Neural progenitor cell (in vitro differentiated cells): ENCODE data around the gene CRACR2B. TPM values are rescaled to one million over a fixed set of nuclear protein-coding genes. Genes with fewer than 3 reads are reported as not detected.

Experiments used
- DNase-seq: peaks from one replicate; pipeline ENCODE4 v3.0.0-alpha.2; 2016; ENCODE audit warnings: low spot score
- H2AFZ ChIP-seq: fragments of 200-600 bp; sonication (generic); replicated peaks from 2 replicates; pipeline ENCODE4 v1.6.1; 2016; ENCODE audit warnings: antibody characterized with exemption
- H3F3A ChIP-seq: fragments of 200-600 bp; sonication (generic); 2 replicates; pipeline ENCODE4 v1.6.1; 2016; ENCODE audit warnings: antibody characterized with exemption, low read depth
- H3K27ac ChIP-seq: fragments of 200-600 bp; sonication (generic); 2 replicates; pipeline ENCODE4 v1.5.1; 2016; ENCODE audit warnings: mild to moderate bottlenecking
- H3K27me3 ChIP-seq: fragments of 200-600 bp; sonication (generic); 2 replicates; pipeline ENCODE4 v1.6.1; 2016; ENCODE audit warnings: mild to moderate bottlenecking, moderate library complexity
- H3K36me3 ChIP-seq: fragments of 200-600 bp; sonication (generic); 2 replicates; pipeline ENCODE4 v1.5.1; 2016
- H3K4me1 ChIP-seq: fragments of 200-600 bp; sonication (generic); 2 replicates; pipeline ENCODE4 v1.6.1; 2016; ENCODE audit warnings: mixed run types
- H3K4me2 ChIP-seq: fragments of 200-600 bp; sonication (generic); 2 replicates; pipeline ENCODE4 v1.6.1; 2016
- H3K4me3 ChIP-seq: fragments of 200-600 bp; sonication (generic); 2 replicates; pipeline ENCODE4 v1.5.1; 2016
- H3K79me2 ChIP-seq: fragments of 200-600 bp; sonication (generic); 2 replicates; pipeline ENCODE4 v1.6.1; 2016; ENCODE audit warnings: low read depth
- H3K9ac ChIP-seq: fragments of 200-600 bp; sonication (generic); 2 replicates; pipeline ENCODE4 v1.6.1; 2016
- H3K9me3 ChIP-seq: fragments of 200-600 bp; sonication (generic); 2 replicates; pipeline ENCODE4 v1.5.1; 2016; ENCODE audit warnings: low read depth
- H4K20me1 ChIP-seq: fragments of 200-600 bp; sonication (generic); 2 replicates; pipeline ENCODE4 v1.6.1; 2016; ENCODE audit warnings: low read depth
- H3K27ac Mint-ChIP-seq: 3 replicates; pipeline ENCODE4 v1.8.0; 2021; ENCODE audit warnings: mixed read lengths
- H3K27me3 Mint-ChIP-seq: 2 replicates; pipeline ENCODE4 v1.8.0; 2022; ENCODE audit warnings: low read depth, mild to moderate bottlenecking, inconsistent platforms, moderate library complexity, mixed read lengths; ENCODE audit not compliant: insufficient read depth
- H3K36me3 Mint-ChIP-seq: 3 replicates; pipeline ENCODE4 v1.8.0; 2021; ENCODE audit warnings: mixed read lengths
- H3K4me1 Mint-ChIP-seq: 3 replicates; pipeline ENCODE4 v1.8.0; 2021; ENCODE audit warnings: mixed read lengths
- H3K4me3 Mint-ChIP-seq: 3 replicates; pipeline ENCODE4 v1.8.0; 2021; ENCODE audit warnings: mild to moderate bottlenecking, moderate library complexity, mixed read lengths
- H3K9me3 Mint-ChIP-seq: 3 replicates; pipeline ENCODE4 v1.8.0; 2020; ENCODE audit warnings: mixed read lengths
- EZH2 ChIP-seq: fragments of 200-600 bp; sonication (generic); IDR thresholded peaks from 2 replicates; pipeline ENCODE4 v1.6.1; 2017; ENCODE audit warnings: antibody characterized with exemption, mild to moderate bottlenecking, moderate library complexity
- EZH2phosphoT487 ChIP-seq: fragments of 200-600 bp; sonication (generic); IDR thresholded peaks from 2 replicates; pipeline ENCODE4 v1.6.1; 2017; ENCODE audit warnings: antibody characterized with exemption
- total RNA-seq: library from RNA; depleted of rRNA; stranded (reverse); fragments of >200 nt; gene quantifications from 2 replicates; pipeline ENCODE4 v1.2.3, GENCODE V29; 2015; ENCODE audit warnings: low replicate concordance
- TF ChIP-seq, protein P1 (sequence below): fragments of 200-600 bp; sonication (generic); IDR thresholded peaks from 2 replicates; pipeline ENCODE4 v1.5.1; 2017; ENCODE audit warnings: antibody characterized with exemption, mild to moderate bottlenecking

Gene CRACR2B
- total RNA-seq, 1 donor from 2014 or later = 3.9 TPM

GRCh38 chr11:815675-816432 is 11.9 kb upstream of the CRACR2B start:
- no peaks in the 10 kb centered on the region for H3K9me3 Mint-ChIP-seq
- Histone ChIP-seq H3K4me3 (no peak overlapping the region), H3K79me2 (peaks cover 22% of the 10 kb centered on the region), H2AFZ (no peak overlapping the region), H3K4me2 (no peak overlapping the region), H3K9me3 (no peaks in the 10 kb centered on the region), H3K9ac (no peak overlapping the region), H3K36me3 (peaks cover 3% of the 10 kb centered on the region), H3K4me1 (peaks cover 6% of the 10 kb centered on the region), H4K20me1 (peaks cover 26% of the 10 kb centered on the region), H3K27ac (no peak overlapping the region), H3K27me3 (no peaks in the 10 kb centered on the region), H3F3A (peaks cover 55% of the 10 kb centered on the region)
- H3K36me3 Mint-ChIP-seq = peaks cover 13% of the 10 kb centered on the region
- no peak overlapping the region for H3K27ac Mint-ChIP-seq
- DNase-seq = no peak
- H3K4me1 Mint-ChIP-seq = peaks cover 9% of the 10 kb centered on the region
- H3K27me3 Mint-ChIP-seq = peaks cover 8% of the 10 kb centered on the region
- TF ChIP-seq, protein P1, sequence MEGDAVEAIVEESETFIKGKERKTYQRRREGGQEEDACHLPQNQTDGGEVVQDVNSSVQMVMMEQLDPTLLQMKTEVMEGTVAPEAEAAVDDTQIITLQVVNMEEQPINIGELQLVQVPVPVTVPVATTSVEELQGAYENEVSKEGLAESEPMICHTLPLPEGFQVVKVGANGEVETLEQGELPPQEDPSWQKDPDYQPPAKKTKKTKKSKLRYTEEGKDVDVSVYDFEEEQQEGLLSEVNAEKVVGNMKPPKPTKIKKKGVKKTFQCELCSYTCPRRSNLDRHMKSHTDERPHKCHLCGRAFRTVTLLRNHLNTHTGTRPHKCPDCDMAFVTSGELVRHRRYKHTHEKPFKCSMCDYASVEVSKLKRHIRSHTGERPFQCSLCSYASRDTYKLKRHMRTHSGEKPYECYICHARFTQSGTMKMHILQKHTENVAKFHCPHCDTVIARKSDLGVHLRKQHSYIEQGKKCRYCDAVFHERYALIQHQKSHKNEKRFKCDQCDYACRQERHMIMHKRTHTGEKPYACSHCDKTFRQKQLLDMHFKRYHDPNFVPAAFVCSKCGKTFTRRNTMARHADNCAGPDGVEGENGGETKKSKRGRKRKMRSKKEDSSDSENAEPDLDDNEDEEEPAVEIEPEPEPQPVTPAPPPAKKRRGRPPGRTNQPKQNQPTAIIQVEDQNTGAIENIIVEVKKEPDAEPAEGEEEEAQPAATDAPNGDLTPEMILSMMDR = no peak
- no peak for TF ChIP-seq EZH2
- no peak for TF ChIP-seq EZH2phosphoT487
- H3K4me3 Mint-ChIP-seq = no peak overlapping the region

- peaks cover 10% of the 10 kb centered on the region for H3K36me3 Mint-ChIP-seq
- H3K9me3 Mint-ChIP-seq = no peaks in the 10 kb centered on the region
- H3K27ac Mint-ChIP-seq = no peak overlapping the region
- Histone ChIP-seq H3K9me3 (no peaks in the 10 kb centered on the region), H3K4me1 (peaks cover under 1% of the 10 kb centered on the region), H3K79me2 (peaks cover 17% of the 10 kb centered on the region), H3K4me2 (no peak overlapping the region), H3K27me3 (no peaks in the 10 kb centered on the region), H3F3A (peaks cover 50% of the 10 kb centered on the region), H3K4me3 (no peak overlapping the region), H3K27ac (no peak overlapping the region), H3K36me3 (peaks cover under 1% of the 10 kb centered on the region), H4K20me1 (peaks cover 26% of the 10 kb centered on the region), H3K9ac (no peak overlapping the region), H2AFZ (no peak overlapping the region)
- peaks cover 8% of the 10 kb centered on the region for H3K27me3 Mint-ChIP-seq
- no peak for DNase-seq
- H3K4me3 Mint-ChIP-seq = no peak overlapping the region
- H3K4me1 Mint-ChIP-seq = peaks cover 8% of the 10 kb centered on the region
- TF ChIP-seq EZH2 (no peak), EZH2phosphoT487 (no peak)
- TF ChIP-seq, protein P1 = no peak
Measured at GRCh38 chr11:816433-816779, 11.3 kb upstream of the CRACR2B start.

DNA sequence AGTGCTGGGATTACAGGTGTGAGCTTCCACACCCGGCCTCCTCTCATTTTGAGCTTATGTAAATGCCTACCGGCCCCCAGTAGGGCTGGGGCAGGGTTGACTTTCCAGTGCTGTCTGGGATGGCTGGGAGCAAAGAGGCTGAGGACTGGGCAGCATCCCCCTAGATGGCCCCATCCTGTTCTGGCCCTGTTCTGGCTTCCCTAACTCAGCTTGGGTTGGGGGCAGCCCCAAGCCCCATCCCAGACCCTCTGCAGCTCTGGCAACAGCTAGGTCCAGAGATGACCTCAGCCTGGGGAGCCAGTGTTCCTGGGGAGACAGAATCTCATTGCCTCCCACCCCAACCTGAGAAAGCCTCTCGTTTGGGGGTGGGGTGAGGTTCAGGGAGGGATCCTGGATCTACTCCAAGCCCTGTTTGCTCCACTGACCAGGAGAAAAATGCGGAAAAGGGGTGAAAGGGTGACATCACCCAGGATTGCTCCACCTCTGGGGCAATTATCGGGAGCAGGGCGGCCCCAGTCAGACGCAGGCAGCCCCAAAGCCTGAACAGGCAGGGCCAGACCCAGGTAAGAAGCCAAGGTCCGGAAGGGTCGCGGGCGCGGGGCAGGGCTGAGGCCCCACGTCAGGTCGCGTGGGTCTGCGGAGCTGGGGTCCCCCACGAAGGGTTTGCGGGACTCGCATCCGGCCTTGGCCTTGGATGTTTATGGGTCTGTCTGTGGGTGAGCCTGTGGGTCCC is 9.2 kb upstream of the CRACR2B start, which contains the start of gene PNPLA2:
Gene PNPLA2 (plus strand): TSS at position 519 of the 733 bp plus-strand sequence. CDS start 805 bp downstream, outside the sequence.
- Mint-ChIP-seq H3K36me3 (peaks cover 5% of the 10 kb centered on the region), H3K4me1 (peaks cover 8% of the 10 kb centered on the region), H3K27ac (peak within 1 kb of the TSS; percentile 85), H3K4me3 (peak within 1 kb of the TSS; percentile 81), H3K9me3 (no peaks in the 10 kb centered on the region), H3K27me3 (peaks cover 9% of the 10 kb centered on the region)
- no peak within 1 kb of the TSS for H2AFZ ChIP-seq
- no peaks in the 10 kb centered on the region for H3K27me3 ChIP-seq
- H3K9me3 ChIP-seq = no peaks in the 10 kb centered on the region
- peak within 1 kb of the TSS; percentile 51 for H3K9ac ChIP-seq
- peak within 1 kb of the TSS; percentile 92 for H3K4me3 ChIP-seq
- H3K27ac ChIP-seq = no peak within 1 kb of the TSS
- peaks cover 34% of the 10 kb centered on the region for H4K20me1 ChIP-seq
- no peaks in the 10 kb centered on the region for H3K36me3 ChIP-seq
- TF ChIP-seq EZH2phosphoT487 (no peak), EZH2 (no peak)
- TF ChIP-seq, protein P1 = no peak
- H3K4me1 ChIP-seq = no peaks in the 10 kb centered on the region
- no peak for DNase-seq
- peaks cover 31% of the 10 kb centered on the region for H3F3A ChIP-seq
- H3K4me2 ChIP-seq = peak within 1 kb of the TSS; percentile 94
- peaks cover 9% of the 10 kb centered on the region for H3K79me2 ChIP-seq
